ENCODE measurements around the gene RIMS4. TPM values are rescaled to one million over a fixed set of nuclear protein-coding genes. Genes with fewer than 3 reads are reported as not detected.

RIMS4 gene
- total RNA-seq, 1 donor from 2014 or later: not detected

DNA sequence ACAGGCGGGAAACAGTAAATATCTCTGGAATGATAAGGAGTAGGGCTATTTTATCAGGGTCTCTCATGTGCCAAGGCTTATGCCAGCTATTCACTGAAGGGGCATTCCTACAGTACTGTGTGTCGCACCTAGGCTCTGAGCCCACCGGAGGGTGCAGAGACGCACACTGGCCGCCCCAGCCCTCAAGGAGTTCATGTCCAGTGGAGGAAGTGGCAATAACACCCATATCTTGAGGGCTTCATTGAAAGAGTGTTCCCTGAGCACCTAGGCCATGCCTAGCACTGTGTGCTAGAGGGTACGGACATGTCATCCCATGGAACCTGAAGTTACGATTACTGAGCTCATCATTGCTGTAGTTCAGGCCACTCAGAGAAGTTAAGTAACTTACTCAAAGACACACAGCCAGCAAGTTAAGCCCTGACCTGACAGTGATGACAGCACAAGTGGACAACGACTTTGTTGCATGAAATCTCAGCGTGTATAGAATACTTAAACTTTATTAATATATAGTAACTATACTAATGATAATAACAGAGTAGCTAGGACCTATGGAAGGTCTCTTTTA, 86.5 kb downstream of the RIMS4 start:
- intact Hi-C loops (cut with micrococcal nuclease): no loop called here

DNA sequence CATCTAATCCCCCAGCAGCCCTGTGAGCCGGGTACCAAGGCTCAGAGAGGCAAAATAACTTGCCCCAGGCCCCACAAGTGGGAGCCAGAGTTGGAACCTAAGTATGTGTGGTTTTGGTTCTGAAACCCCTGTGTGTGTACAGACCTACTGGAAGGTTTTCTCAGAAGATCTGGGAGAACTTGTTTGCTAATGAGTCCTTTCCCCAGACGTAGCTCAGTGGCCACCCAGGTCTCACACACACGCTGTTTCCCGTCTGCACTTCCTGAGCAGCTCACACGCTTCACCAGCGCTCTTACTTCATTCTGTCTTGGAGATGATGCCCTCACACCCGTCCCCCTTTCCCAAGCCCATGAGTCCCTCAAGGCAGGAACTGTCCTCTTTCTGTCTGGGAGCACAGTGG, 87.0 kb downstream of the RIMS4 start:
- intact Hi-C loops (cut with micrococcal nuclease): no loop called here

- intact Hi-C loops (cut with micrococcal nuclease): no loop called here
Observed at GRCh38 chr20:44722990-44723389, 87.4 kb downstream of the RIMS4 start.

DNA sequence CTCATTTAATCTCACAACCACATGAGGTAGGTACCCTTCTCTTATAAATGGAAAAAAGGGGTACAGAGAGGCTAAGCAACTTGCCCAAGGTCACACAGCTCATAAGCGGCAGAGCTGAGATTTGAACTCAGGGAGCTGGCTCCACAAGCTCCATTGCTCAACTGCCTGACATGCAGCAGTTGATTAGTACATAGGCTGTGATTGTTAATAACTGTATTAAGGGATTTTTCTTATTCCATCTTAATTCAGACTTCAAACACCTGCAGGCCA, 88.6 kb downstream of the RIMS4 start:
- intact Hi-C loops (cut with micrococcal nuclease): no loop called here

- intact Hi-C loops (cut with micrococcal nuclease): no loop called here
Observed at GRCh38 chr20:44720997-44721784, 89.2 kb downstream of the RIMS4 start.

DNA sequence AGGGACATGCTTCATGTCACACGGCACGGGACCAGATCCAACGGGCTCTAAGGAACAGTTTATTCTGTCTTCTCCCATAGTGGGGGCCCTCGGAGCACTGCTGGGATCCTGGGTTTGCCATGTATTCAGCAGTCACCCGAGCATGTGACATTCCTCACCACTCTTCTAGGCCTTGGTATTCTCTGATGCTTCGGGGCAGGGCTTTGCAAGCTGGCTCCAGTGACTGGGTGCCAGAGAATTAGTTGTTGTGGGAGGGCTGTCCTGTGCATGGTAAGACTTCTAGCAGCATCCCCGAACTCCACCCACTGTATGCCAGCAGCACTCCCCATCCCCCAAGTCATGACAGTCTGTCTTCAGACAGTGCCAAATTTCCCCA, 89.7 kb downstream of the RIMS4 start:
- intact Hi-C loops (cut with micrococcal nuclease): no loop called here

GRCh38 chr20:44719841-44720240, 90.5 kb downstream of the RIMS4 start:
- intact Hi-C loops (cut with micrococcal nuclease): no loop called here

DNA sequence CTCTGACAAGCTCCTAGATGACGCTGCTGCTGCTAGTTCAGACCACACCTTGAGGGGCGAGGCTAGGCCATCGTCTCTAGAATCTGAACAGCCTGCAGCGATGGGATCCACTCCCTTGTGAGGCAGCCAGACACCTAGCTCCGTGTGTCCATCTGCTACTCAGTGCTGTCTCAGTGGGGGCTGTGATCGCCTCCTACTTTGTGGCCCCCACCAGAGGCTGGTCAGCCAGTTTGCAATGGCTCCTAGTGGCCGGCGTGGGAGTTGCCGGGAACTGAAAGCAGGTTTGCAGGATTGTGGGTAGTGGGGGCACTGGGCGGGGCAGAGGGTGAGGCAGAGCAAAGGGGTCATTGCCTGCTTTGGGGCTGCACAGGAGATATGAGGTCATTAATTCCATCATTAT, 92.4 kb downstream of the RIMS4 start:
- intact Hi-C loops (cut with micrococcal nuclease): no loop called here

DNA sequence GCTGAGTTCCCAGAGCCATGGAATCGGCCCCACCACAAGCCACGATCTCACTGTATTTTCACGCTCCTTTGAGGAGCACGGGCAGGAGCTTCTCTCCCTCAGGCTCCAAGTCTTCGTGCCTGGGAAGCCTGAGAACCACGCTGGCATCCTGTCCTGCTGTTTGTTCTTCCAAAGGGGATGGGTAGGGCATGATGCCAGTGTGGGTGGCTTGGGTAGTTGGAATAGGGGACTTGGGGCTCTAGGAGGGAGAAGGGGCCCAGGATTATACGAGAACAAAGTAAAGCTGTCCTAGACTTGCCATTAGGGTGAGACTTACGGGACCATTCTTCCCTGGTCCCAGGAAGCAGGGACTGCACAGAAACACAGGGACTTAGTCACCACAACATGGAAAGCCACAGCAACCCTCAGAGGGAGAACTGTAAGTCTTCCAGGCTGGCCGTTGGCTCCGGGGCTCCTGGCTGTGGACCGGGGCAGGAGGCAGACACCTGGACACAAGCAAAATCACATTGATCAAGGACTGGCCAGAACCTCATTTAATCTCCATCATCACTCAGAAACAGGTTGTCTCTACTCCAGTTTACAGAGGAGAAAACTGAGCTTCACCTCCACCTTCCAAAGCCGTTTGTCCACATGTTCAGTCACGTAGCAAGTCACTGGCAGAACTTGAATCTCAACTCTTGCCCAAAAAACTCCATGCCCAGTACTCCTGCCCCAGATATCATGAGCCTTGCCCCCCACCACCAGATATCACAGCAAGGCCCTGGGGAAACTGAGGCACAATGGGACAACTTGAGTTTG, 93.8 kb downstream of the RIMS4 start:
- intact Hi-C loops (cut with micrococcal nuclease): no loop called here

GRCh38 chr20:44715499-44716308, 94.6 kb downstream of the RIMS4 start:
- intact Hi-C loops (cut with micrococcal nuclease): no loop called here

- intact Hi-C loops (cut with micrococcal nuclease): no loop called here
Observed at GRCh38 chr20:44714701-44715498, 95.4 kb downstream of the RIMS4 start, which contains the start of gene CCN5. TSS of gene CCN5 (plus strand) at chr20:44715369. CDS start at chr20:44715391, 22 bp downstream.

DNA sequence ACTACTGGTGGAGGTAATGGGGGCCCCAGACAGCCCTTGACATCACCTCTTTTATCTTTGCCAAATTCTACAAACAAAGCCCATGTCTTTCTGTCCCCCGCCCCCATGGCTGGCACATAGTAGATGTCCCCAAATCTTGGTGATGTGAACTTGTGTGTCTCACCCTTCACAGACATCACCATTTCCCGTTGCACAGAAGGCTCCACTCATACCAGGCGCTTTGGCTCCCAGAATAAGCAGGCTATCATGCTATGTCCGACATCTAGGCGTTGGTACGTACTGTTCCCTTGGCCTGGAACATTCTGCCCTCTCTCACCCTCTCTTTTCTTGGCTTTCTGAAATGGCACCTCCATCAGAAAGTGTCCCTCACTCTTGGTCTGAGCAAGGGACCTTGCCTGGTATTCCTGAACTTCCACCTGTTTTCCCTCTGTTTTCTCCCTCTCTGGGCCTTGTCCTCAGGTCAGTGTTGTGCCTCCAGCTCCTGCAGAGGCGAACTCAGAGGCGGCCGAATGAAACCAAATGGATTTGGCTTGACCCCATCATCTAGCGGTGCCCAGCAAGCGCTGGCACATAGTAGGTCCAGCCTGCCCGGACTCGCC, 96.1 kb downstream of the RIMS4 start:
- intact Hi-C loops (cut with micrococcal nuclease): no loop called here

- intact Hi-C loops (cut with micrococcal nuclease): no loop called here
Observed at GRCh38 chr20:44711237-44711636, 99.1 kb downstream of the RIMS4 start.

GRCh38 chr20:44709797-44710196, 100.5 kb downstream of the RIMS4 start:
- intact Hi-C loops (cut with micrococcal nuclease): no loop called here

DNA sequence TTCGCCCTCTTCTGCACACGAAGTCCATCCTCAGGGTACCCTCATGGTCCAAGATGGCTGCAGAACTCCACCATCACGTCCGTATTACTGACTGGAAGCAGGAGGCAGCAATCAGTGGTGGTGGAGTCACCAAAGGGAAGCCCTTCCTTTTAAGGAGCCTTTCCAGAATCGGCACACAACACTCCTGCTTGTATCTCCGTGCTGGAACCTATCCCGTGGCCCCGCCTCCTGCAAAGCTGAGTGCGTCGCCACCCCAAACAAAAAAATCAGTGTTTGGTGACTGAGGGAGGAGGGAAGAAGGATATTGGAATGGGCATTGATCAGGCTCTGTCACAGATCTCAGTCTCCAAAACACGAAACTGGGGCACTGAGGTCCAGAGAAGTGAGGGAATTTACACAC, 101.0 kb downstream of the RIMS4 start:
- intact Hi-C loops (cut with micrococcal nuclease): no loop called here

- intact Hi-C loops (cut with micrococcal nuclease): no loop called here
Observed at GRCh38 chr20:44707018-44707579, 103.2 kb downstream of the RIMS4 start.

GRCh38 chr20:44706301-44707017, 103.9 kb downstream of the RIMS4 start:
- intact Hi-C loops (cut with micrococcal nuclease): no loop called here

DNA sequence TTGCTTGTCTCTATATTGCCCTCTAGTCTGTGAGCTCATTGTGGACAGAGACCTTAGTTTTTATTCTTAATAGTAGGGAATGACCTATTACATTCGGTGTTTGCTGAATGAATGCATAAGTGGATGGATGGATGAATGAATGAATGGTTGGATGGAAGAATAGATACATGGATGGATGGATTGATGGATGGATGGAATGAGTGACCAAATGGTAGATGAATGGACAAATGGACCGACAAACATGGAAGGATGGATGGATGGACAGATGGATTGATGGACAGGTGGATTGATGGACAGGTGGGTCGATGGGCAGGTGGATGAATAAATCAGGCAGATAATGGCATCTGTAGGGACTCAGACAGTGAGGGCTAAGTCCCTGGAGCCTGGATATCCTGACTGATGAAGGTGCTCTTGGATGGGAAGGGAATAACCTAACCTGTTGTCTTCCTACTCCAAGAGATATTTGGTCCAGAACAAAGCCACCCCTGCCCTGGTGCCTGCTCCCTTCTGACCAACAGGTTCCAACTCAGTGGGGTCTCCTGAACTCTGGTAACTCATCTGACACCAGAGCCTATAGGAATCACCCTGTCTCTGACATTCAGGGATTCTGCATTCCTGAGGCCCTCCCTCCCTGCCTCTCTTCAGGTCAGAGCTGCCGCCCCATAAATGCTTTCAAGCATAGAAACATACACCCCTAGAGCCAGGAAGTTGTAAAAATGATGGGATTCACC, 104.8 kb downstream of the RIMS4 start:
- intact Hi-C loops (cut with micrococcal nuclease): no loop called here

GRCh38 chr20:44704551-44704971, 105.8 kb downstream of the RIMS4 start:
- intact Hi-C loops (cut with micrococcal nuclease): no loop called here

All from T-helper 2 cell treated with Interferon-gamma antibody and Interleukin-4, amounts not matched to agents 100 ng/mL and 5 ng/mL, for 36 hours (primary cell).